Stimulated activated naive CD8-positive, alpha-beta T cell treated with anti-CD3 and anti-CD28 coated beads, Interleukin-15, Interleukin-2, amounts not matched to agents 100 ng/mL and 50 ng/mL, for 24 hours (primary cell): ENCODE measurements around the gene MEGF11.
A peak's percentile ranks its signal among the peaks of the same experiment; 100 is the strongest.

ENCODE experiments used
- H3K27ac Mint-ChIP-seq: one replicate; pipeline ENCODE4 v1.8.0; 2021; ENCODE audit warnings: mild to moderate bottlenecking, mixed read lengths
- H3K27me3 Mint-ChIP-seq: one replicate; pipeline ENCODE4 v1.8.0; 2021; ENCODE audit warnings: mixed read lengths
- H3K36me3 Mint-ChIP-seq: one replicate; pipeline ENCODE4 v1.8.0; 2021; ENCODE audit warnings: low read depth, mixed read lengths
- H3K4me1 Mint-ChIP-seq: one replicate; pipeline ENCODE4 v1.8.0; 2021; ENCODE audit warnings: low read depth, mixed read lengths
- H3K4me3 Mint-ChIP-seq: one replicate; pipeline ENCODE4 v1.8.0; 2021; ENCODE audit warnings: mild to moderate bottlenecking, mixed read lengths
- H3K9me3 Mint-ChIP-seq: one replicate; pipeline ENCODE4 v1.8.0; 2021; ENCODE audit warnings: mixed read lengths

The MEGF11 gene

GRCh38 chr15:66253418-66254088, at the start of gene MEGF11:
Gene MEGF11, minus strand, starts transcription at chr15:66253750. Its CDS starts 125,347 bp downstream, at chr15:66128403.
- Mint-ChIP-seq H3K9me3 (no peaks in the 10 kb centered on the region), H3K4me1 (peaks cover 17% of the 10 kb centered on the region), H3K4me3 (peak within 1 kb of the TSS; percentile 83), H3K27ac (no peak within 1 kb of the TSS), H3K27me3 (peaks cover 68% of the 10 kb centered on the region), H3K36me3 (no peaks in the 10 kb centered on the region)

- no peaks in the 10 kb centered on the region for H3K27me3 Mint-ChIP-seq
- no peaks in the 10 kb centered on the region for H3K9me3 Mint-ChIP-seq
- peaks cover 32% of the 10 kb centered on the region for H3K36me3 Mint-ChIP-seq
- H3K4me1 Mint-ChIP-seq, result no peaks in the 10 kb centered on the region
- H3K27ac Mint-ChIP-seq, result no peak overlapping the region
- H3K4me3 Mint-ChIP-seq, result no peak overlapping the region
Observed at GRCh38 chr15:66302489-66303278, 49.1 kb upstream of the MEGF11 start.

- no peaks in the 10 kb centered on the region for H3K9me3 Mint-ChIP-seq
- peak overlapping the region; percentile 18 for H3K27ac Mint-ChIP-seq
- H3K4me1 Mint-ChIP-seq, result peaks cover 27% of the 10 kb centered on the region
- no peaks in the 10 kb centered on the region for H3K27me3 Mint-ChIP-seq
- no peak overlapping the region for H3K4me3 Mint-ChIP-seq
- H3K36me3 Mint-ChIP-seq, result peaks cover 46% of the 10 kb centered on the region
Observed at GRCh38 chr15:66298803-66299251, 45.3 kb upstream of the MEGF11 start.

GRCh38 chr15:66296186-66296585, 42.6 kb upstream of the MEGF11 start:
- H3K36me3 Mint-ChIP-seq, result peaks cover 36% of the 10 kb centered on the region
- no peaks in the 10 kb centered on the region for H3K9me3 Mint-ChIP-seq
- no peaks in the 10 kb centered on the region for H3K27me3 Mint-ChIP-seq
- no peak overlapping the region for H3K4me3 Mint-ChIP-seq
- H3K27ac Mint-ChIP-seq, result no peak overlapping the region
- peaks cover 39% of the 10 kb centered on the region for H3K4me1 Mint-ChIP-seq

- peaks cover 30% of the 10 kb centered on the region for H3K36me3 Mint-ChIP-seq
Observed at GRCh38 chr15:66294932-66295235, 41.3 kb upstream of the MEGF11 start.

GRCh38 chr15:66294157-66294931, 40.8 kb upstream of the MEGF11 start:
- Mint-ChIP-seq H3K4me3 (peak overlapping the region; percentile 87), H3K36me3 (peaks cover 30% of the 10 kb centered on the region), H3K27ac (peak overlapping the region; percentile 94), H3K9me3 (no peaks in the 10 kb centered on the region), H3K4me1 (peaks cover 47% of the 10 kb centered on the region), H3K27me3 (no peaks in the 10 kb centered on the region)

More at GRCh38 chr15:66294932-66295235, 41.3 kb upstream of the MEGF11 start:
- Mint-ChIP-seq H3K27me3 (no peaks in the 10 kb centered on the region), H3K9me3 (no peaks in the 10 kb centered on the region), H3K4me3 (peak overlapping the region; percentile 87), H3K27ac (peak overlapping the region; percentile 94), H3K4me1 (peaks cover 47% of the 10 kb centered on the region)

GRCh38 chr15:66293419-66294156, 40.0 kb upstream of the MEGF11 start, which contains the start of gene DIS3L:
Gene DIS3L, plus strand, starts transcription at chr15:66293568. Its CDS starts 29 bp downstream, at chr15:66293597.
- Mint-ChIP-seq H3K4me1 (peaks cover 47% of the 10 kb centered on the region), H3K27me3 (no peaks in the 10 kb centered on the region), H3K9me3 (no peaks in the 10 kb centered on the region), H3K4me3 (peak within 1 kb of the TSS; percentile 87), H3K27ac (peak within 1 kb of the TSS; percentile 94), H3K36me3 (peaks cover 23% of the 10 kb centered on the region)

- H3K27ac Mint-ChIP-seq, result peak overlapping the region; percentile 91
- H3K27me3 Mint-ChIP-seq, result no peaks in the 10 kb centered on the region
- peak overlapping the region; percentile 85 for H3K4me3 Mint-ChIP-seq
- H3K4me1 Mint-ChIP-seq, result peaks cover 48% of the 10 kb centered on the region
- peaks cover 18% of the 10 kb centered on the region for H3K36me3 Mint-ChIP-seq
- no peaks in the 10 kb centered on the region for H3K9me3 Mint-ChIP-seq
Observed at GRCh38 chr15:66292571-66293418, 39.2 kb upstream of the MEGF11 start.

- peak overlapping the region; percentile 85 for H3K4me3 Mint-ChIP-seq
- H3K27ac Mint-ChIP-seq, result peak overlapping the region; percentile 91
- H3K36me3 Mint-ChIP-seq, result peaks cover 13% of the 10 kb centered on the region
- H3K4me1 Mint-ChIP-seq, result peaks cover 52% of the 10 kb centered on the region
- H3K9me3 Mint-ChIP-seq, result no peaks in the 10 kb centered on the region
- no peaks in the 10 kb centered on the region for H3K27me3 Mint-ChIP-seq
Observed at GRCh38 chr15:66291816-66292570, 38.4 kb upstream of the MEGF11 start.

GRCh38 chr15:66290518-66290917, 37.0 kb upstream of the MEGF11 start:
- H3K27ac Mint-ChIP-seq, result no peak overlapping the region
- no peaks in the 10 kb centered on the region for H3K36me3 Mint-ChIP-seq
- H3K9me3 Mint-ChIP-seq, result no peaks in the 10 kb centered on the region
- no peak overlapping the region for H3K4me3 Mint-ChIP-seq
- H3K27me3 Mint-ChIP-seq, result no peaks in the 10 kb centered on the region
- H3K4me1 Mint-ChIP-seq, result peaks cover 40% of the 10 kb centered on the region

- H3K27ac Mint-ChIP-seq, result no peak overlapping the region
- no peaks in the 10 kb centered on the region for H3K9me3 Mint-ChIP-seq
- H3K4me1 Mint-ChIP-seq, result peaks cover 35% of the 10 kb centered on the region
- no peaks in the 10 kb centered on the region for H3K36me3 Mint-ChIP-seq
- no peak overlapping the region for H3K4me3 Mint-ChIP-seq
- H3K27me3 Mint-ChIP-seq, result no peaks in the 10 kb centered on the region
Observed at GRCh38 chr15:66290007-66290406, 36.5 kb upstream of the MEGF11 start.

- peaks cover 25% of the 10 kb centered on the region for H3K4me1 Mint-ChIP-seq
- H3K9me3 Mint-ChIP-seq, result no peaks in the 10 kb centered on the region
- no peak overlapping the region for H3K27ac Mint-ChIP-seq
- H3K36me3 Mint-ChIP-seq, result no peaks in the 10 kb centered on the region
- H3K4me3 Mint-ChIP-seq, result no peak overlapping the region
- no peaks in the 10 kb centered on the region for H3K27me3 Mint-ChIP-seq
Observed at GRCh38 chr15:66288551-66289185, 35.1 kb upstream of the MEGF11 start.

GRCh38 chr15:66288093-66288492, 34.5 kb upstream of the MEGF11 start:
- Mint-ChIP-seq H3K27ac (no peak overlapping the region), H3K27me3 (no peaks in the 10 kb centered on the region), H3K4me3 (no peak overlapping the region), H3K36me3 (no peaks in the 10 kb centered on the region), H3K4me1 (peaks cover 25% of the 10 kb centered on the region), H3K9me3 (no peaks in the 10 kb centered on the region)
